ENCODE measurements around the gene OBSL1.
A peak's percentile ranks its signal among the peaks of the same experiment; 100 is the strongest.

The OBSL1 gene

DNA sequence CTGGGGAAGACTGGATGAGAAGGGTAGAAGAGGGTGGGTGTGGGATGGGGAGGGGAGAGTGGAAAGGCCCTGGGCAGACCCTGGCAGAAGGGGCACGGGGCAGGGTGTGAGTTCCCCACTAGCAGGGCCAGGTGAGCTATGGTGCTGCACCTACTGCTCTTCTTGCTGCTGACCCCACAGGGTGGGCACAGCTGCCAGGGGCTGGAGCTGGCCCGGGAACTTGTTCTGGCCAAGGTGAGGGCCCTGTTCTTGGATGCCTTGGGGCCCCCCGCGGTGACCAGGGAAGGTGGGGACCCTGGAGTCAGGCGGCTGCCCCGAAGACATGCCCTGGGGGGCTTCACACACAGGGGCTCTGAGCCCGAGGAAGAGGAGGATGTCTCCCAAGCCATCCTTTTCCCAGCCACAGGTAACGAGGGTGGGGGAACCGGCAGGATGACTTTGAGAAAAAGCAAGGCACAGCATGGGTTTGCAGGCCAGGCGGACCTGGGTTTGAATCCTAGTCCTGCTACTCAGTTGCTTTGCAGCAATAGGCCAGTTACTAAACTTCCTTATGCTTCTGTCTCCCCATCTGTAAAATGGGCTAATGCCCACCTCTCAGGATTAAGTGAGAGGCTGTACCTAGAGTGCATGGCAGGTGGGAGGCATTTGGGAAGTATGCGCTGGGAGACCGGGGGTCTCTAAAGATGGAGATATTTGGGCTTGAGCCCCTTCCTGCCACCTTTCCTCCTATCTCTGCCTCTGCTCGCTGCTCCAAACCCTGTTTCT is 1.1 kb upstream of the OBSL1 start, which contains the start of gene INHA:
TSS of gene INHA (plus strand) at position 74 of the 765 bp plus-strand sequence. CDS start at position 139, 65 bp downstream.
- H3K9me3 ChIP-seq (ENCODE audit: insufficient read depth, low read depth, low read length): no peaks in the 10 kb centered on the region
- peaks cover 11% of the 10 kb centered on the region; the same call in 1 of the 2 replicates for H3K36me3 ChIP-seq (ENCODE audit: insufficient read depth, low read depth, low read length)
- peak within 1 kb of the TSS; percentile 70; the same call in 1 of the 2 replicates for H3K9ac ChIP-seq (ENCODE audit: low read depth, low read length)
- H3K27me3 ChIP-seq (ENCODE audit: insufficient read depth, low read length): peaks cover 24% of the 10 kb centered on the region
- peak within 1 kb of the TSS; percentile 7 for H3K27ac ChIP-seq (ENCODE audit: low read length)
- H3K4me1 ChIP-seq (ENCODE audit: insufficient read depth, low read length): peaks cover 21% of the 10 kb centered on the region; the same call in 1 of the 2 replicates
- H3K4me3 ChIP-seq (ENCODE audit: low read length): peak within 1 kb of the TSS; percentile 68

- Histone ChIP-seq H3K36me3 (ENCODE audit: insufficient read depth, low read depth, low read length) (peaks cover 16% of the 10 kb centered on the region; the same call in 1 of the 2 replicates), H3K9ac (ENCODE audit: low read depth, low read length) (peak overlapping the region; percentile 72; the same call in 1 of the 2 replicates), H3K9me3 (ENCODE audit: insufficient read depth, low read depth, low read length) (no peaks in the 10 kb centered on the region), H3K27ac (ENCODE audit: low read length) (no peak overlapping the region), H3K4me1 (ENCODE audit: insufficient read depth, low read length) (peaks cover 17% of the 10 kb centered on the region; the same call in 1 of the 2 replicates), H3K27me3 (ENCODE audit: insufficient read depth, low read length) (peaks cover 19% of the 10 kb centered on the region), H3K4me3 (ENCODE audit: low read length) (peak overlapping the region; percentile 68; the same call in 1 of the 2 replicates)
Observed at GRCh38 chr2:219570924-219571310, 422 bp downstream of the OBSL1 start.

DNA sequence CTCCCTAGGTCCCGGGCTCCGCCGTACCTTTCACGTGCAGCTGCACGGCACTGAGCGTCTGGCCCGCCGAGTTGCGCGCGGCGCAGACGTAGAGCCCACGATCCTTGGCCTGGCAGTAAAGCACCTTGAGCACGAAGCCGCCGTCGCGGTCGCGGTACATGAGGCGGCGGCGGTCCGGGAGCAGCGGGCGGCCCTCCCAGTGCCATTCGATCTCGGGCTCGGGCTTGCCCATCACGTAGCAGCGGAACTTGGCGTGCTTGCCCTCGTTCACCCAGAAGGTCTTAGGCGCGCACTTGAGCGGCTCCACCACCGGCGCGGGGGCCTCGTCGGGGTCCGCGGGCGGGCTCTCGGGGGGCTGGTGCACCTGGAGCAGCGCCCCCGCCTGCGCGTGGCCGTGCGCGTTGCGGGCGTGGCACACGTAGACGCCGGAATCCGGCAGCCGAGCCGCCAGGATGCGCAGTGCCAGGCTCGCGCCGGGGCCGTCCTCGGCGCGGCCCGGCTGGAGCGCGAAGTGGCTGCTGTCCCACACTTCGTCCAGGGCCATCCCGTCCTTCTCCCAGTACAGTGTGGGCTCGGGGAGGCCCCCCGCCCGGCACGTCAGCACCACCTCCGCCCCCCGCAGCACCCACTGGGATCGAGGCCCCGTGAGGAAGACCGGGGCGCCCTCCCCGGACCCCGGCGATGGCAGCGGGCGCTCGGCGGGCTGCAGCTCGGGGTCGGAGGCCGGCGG is 980 bp downstream of the OBSL1 start:
- Histone ChIP-seq H3K9ac (ENCODE audit: low read depth, low read length) (peak overlapping the region; percentile 72), H3K4me3 (ENCODE audit: low read length) (peak overlapping the region; percentile 68; the same call in 1 of the 2 replicates), H3K27ac (ENCODE audit: low read length) (no peak overlapping the region), H3K36me3 (ENCODE audit: insufficient read depth, low read depth, low read length) (peaks cover 16% of the 10 kb centered on the region; the same call in 1 of the 2 replicates), H3K4me1 (ENCODE audit: insufficient read depth, low read length) (peaks cover 19% of the 10 kb centered on the region; the same call in 1 of the 2 replicates), H3K27me3 (ENCODE audit: insufficient read depth, low read length) (peaks cover 16% of the 10 kb centered on the region), H3K9me3 (ENCODE audit: insufficient read depth, low read depth, low read length) (no peaks in the 10 kb centered on the region)

DNA sequence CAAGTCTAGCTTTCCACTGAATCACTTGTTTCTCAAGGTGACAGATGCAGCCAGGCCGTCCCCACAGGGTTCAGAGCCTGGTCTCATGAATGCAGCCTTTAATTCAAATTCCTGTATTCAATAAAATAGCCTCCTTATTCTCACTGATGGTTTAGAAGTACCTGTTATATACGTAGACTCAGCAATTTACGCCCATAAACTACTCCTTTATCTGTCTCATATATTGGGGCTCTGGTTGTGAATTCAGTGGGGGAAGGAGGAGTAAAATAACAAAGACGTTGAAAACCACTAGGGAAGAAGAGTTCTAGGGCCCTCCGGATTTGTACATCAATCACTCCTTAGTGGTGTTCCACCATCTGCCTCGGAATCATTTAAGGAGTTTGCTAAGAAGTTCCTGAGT is 1.7 kb downstream of the OBSL1 start:
- H3K9me3 ChIP-seq (ENCODE audit: insufficient read depth, low read depth, low read length): no peaks in the 10 kb centered on the region
- peak overlapping the region; percentile 68; the same call in 1 of the 2 replicates for H3K4me3 ChIP-seq (ENCODE audit: low read length)
- H3K27ac ChIP-seq (ENCODE audit: low read length): no peak overlapping the region
- H3K36me3 ChIP-seq (ENCODE audit: insufficient read depth, low read depth, low read length): peaks cover 16% of the 10 kb centered on the region; the same call in 1 of the 2 replicates
- peaks cover 16% of the 10 kb centered on the region for H3K27me3 ChIP-seq (ENCODE audit: insufficient read depth, low read length)
- peaks cover 26% of the 10 kb centered on the region; the same call in 1 of the 2 replicates for H3K4me1 ChIP-seq (ENCODE audit: insufficient read depth, low read length)
- H3K9ac ChIP-seq (ENCODE audit: low read depth, low read length): no peak overlapping the region; the same call in 1 of the 2 replicates

DNA sequence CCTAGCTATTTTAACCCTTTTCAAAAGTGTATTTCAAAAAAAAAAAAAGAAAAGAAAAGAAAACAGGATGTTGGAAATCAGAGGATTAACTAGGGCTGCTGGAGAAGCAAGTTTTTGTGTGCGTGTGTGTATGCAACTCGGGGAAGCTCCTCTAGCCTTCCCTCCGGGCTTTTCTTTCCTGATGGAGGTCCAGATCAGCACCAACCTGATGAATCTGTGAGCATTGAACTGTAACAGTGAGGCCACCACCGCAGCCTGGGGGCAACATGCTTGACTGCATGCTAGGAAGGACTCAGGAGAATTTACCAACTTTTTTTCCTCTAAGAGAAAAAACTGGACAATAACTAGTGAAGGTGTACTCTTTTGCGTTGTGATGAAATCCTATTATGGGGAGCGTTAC is 2.3 kb downstream of the OBSL1 start:
- Histone ChIP-seq H3K27ac (ENCODE audit: low read length) (no peak overlapping the region), H3K27me3 (ENCODE audit: insufficient read depth, low read length) (peaks cover 16% of the 10 kb centered on the region), H3K9ac (ENCODE audit: low read depth, low read length) (no peak overlapping the region), H3K4me3 (ENCODE audit: low read length) (no peak overlapping the region), H3K4me1 (ENCODE audit: insufficient read depth, low read length) (peaks cover 30% of the 10 kb centered on the region; the same call in 1 of the 2 replicates), H3K9me3 (ENCODE audit: insufficient read depth, low read depth, low read length) (no peaks in the 10 kb centered on the region), H3K36me3 (ENCODE audit: insufficient read depth, low read depth, low read length) (peaks cover 16% of the 10 kb centered on the region; the same call in 1 of the 2 replicates)

GRCh38 chr2:219567791-219568361 is 3.5 kb downstream of the OBSL1 start:
- no peak overlapping the region for H3K4me3 ChIP-seq (ENCODE audit: low read length)
- peaks cover 19% of the 10 kb centered on the region; the same call in 1 of the 2 replicates for H3K36me3 ChIP-seq (ENCODE audit: insufficient read depth, low read depth, low read length)
- peaks cover 16% of the 10 kb centered on the region for H3K27me3 ChIP-seq (ENCODE audit: insufficient read depth, low read length)
- H3K27ac ChIP-seq (ENCODE audit: low read length): no peak overlapping the region
- H3K9me3 ChIP-seq (ENCODE audit: insufficient read depth, low read depth, low read length): no peaks in the 10 kb centered on the region
- no peak overlapping the region for H3K9ac ChIP-seq (ENCODE audit: low read depth, low read length)
- peaks cover 30% of the 10 kb centered on the region; the same call in 1 of the 2 replicates for H3K4me1 ChIP-seq (ENCODE audit: insufficient read depth, low read length)

DNA sequence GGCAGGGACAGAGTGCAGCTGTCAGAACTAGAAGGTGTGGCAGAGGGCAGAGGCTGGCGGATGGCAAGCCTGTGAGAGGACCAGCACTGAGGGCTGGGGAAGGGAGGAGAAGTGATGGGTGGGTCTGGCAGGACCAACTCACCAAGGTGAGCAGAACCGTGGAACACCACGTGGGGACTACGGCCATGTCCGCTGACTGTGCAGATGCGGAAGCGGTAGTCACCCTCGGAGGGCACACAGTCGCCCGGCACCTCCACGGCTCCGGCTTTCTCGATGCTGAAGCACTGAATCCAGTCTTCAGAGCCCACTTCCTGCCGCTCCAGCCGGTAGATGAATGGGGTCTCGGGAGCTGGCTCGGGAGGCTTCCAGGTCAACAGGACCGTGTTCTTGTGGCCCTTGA is 4.2 kb downstream of the OBSL1 start:
- Histone ChIP-seq H3K27ac (ENCODE audit: low read length) (no peak overlapping the region), H3K4me1 (ENCODE audit: insufficient read depth, low read length) (peaks cover 34% of the 10 kb centered on the region), H3K9me3 (ENCODE audit: insufficient read depth, low read depth, low read length) (no peaks in the 10 kb centered on the region), H3K4me3 (ENCODE audit: low read length) (no peak overlapping the region), H3K9ac (ENCODE audit: low read depth, low read length) (no peak overlapping the region), H3K36me3 (ENCODE audit: insufficient read depth, low read depth, low read length) (peaks cover 24% of the 10 kb centered on the region; the same call in 1 of the 2 replicates), H3K27me3 (ENCODE audit: insufficient read depth, low read length) (peaks cover 16% of the 10 kb centered on the region)

DNA sequence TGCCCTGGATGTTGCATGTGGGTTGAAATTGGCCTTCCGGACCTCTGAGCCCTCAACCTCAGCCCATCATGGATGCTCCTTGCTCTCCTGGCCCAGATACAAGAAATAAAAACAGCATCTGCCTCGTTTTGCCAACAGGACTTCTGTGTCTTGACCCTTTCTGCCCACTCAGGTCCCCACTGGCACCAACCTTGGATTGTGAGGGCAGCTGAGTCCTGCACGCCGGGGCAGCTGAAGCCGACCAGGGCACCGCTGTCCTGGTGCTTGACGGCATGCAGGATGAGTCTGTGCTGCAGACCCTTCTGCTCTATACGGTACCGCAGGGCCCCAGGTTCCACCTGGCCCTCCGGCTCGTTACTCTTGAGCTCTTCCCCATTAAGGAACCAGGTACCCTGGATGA is 4.7 kb downstream of the OBSL1 start:
- Histone ChIP-seq H3K27ac (ENCODE audit: low read length) (no peak overlapping the region), H3K36me3 (ENCODE audit: insufficient read depth, low read depth, low read length) (peaks cover 24% of the 10 kb centered on the region; the same call in 1 of the 2 replicates), H3K4me1 (ENCODE audit: insufficient read depth, low read length) (peaks cover 34% of the 10 kb centered on the region), H3K4me3 (ENCODE audit: low read length) (no peak overlapping the region), H3K9me3 (ENCODE audit: insufficient read depth, low read depth, low read length) (no peaks in the 10 kb centered on the region), H3K27me3 (ENCODE audit: insufficient read depth, low read length) (peaks cover 16% of the 10 kb centered on the region), H3K9ac (ENCODE audit: low read depth, low read length) (no peak overlapping the region)

DNA sequence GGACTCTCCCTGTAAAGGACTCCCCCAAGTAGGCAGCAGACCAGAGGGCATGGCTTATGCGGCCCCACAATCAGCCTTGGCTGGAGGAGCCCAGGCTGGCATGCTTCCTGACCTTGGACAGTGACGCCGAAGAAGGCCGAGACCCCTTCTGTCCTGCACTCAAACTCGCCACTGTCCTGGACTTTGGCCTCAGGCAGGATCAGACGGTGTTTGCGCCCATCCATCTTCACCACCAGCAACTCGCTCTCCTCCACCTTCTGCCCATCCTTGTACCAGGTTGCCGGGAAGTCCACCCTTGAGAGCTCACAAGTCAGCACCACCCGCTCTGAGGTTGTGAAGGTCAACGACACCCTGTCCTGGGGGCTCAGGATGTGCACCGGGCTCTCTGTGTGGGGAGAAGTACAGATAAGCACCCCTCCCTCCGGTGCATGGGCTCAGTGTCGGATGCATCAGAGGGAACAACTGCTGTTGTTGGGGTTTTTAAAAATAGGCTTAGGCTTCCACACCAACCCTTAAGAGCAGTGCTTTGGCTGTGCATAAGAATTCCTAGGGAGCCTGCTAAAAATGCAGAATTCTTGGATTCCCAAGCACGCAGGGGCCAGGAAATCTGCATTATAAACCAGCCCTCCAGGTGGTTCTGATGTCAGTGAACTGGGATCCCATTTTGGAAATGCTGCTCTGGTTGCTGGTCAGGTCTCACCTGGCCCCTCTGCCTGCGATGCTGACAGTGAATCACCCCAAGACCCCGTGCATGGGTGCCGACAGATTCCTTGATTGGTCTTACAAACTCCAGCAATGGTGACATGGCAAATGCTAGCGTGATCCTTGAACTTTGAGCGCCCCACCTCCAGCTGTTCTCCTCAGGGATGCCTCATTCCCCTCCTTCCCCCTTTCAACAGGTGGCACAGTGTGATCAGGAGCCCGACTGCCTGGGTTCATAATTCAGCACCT is 5.9 kb downstream of the OBSL1 start:
- Histone ChIP-seq H3K27me3 (ENCODE audit: insufficient read depth, low read length) (peaks cover 14% of the 10 kb centered on the region), H3K9me3 (ENCODE audit: insufficient read depth, low read depth, low read length) (no peaks in the 10 kb centered on the region), H3K36me3 (ENCODE audit: insufficient read depth, low read depth, low read length) (peaks cover 24% of the 10 kb centered on the region; the same call in 1 of the 2 replicates), H3K4me3 (ENCODE audit: low read length) (peak overlapping the region; percentile 57), H3K27ac (ENCODE audit: low read length) (peak overlapping the region; percentile 97), H3K9ac (ENCODE audit: low read depth, low read length) (peak overlapping the region; percentile 81; the same call in 1 of the 2 replicates), H3K4me1 (ENCODE audit: insufficient read depth, low read length) (peaks cover 43% of the 10 kb centered on the region)

GRCh38 chr2:219563271-219563928 is 7.9 kb downstream of the OBSL1 start:
- Histone ChIP-seq H3K27ac (ENCODE audit: low read length) (no peak overlapping the region), H3K4me1 (ENCODE audit: insufficient read depth, low read length) (peaks cover 50% of the 10 kb centered on the region), H3K27me3 (ENCODE audit: insufficient read depth, low read length) (no peaks in the 10 kb centered on the region), H3K9me3 (ENCODE audit: insufficient read depth, low read depth, low read length) (no peaks in the 10 kb centered on the region), H3K9ac (ENCODE audit: low read depth, low read length) (no peak overlapping the region), H3K4me3 (ENCODE audit: low read length) (no peak overlapping the region), H3K36me3 (ENCODE audit: insufficient read depth, low read depth, low read length) (peaks cover 17% of the 10 kb centered on the region; the same call in 1 of the 2 replicates)
